GM18499 (cell line): ENCODE data around the gene EMC6.

Source experiments
- ATAC-seq: cut with Tn5 transposase; IDR thresholded peaks from one replicate; pipeline ENCODE4 v1.9.1; 2021; ENCODE audit warnings: moderate number of reproducible peaks; ENCODE audit not compliant: insufficient read depth, unreplicated experiment

The EMC6 gene

DNA sequence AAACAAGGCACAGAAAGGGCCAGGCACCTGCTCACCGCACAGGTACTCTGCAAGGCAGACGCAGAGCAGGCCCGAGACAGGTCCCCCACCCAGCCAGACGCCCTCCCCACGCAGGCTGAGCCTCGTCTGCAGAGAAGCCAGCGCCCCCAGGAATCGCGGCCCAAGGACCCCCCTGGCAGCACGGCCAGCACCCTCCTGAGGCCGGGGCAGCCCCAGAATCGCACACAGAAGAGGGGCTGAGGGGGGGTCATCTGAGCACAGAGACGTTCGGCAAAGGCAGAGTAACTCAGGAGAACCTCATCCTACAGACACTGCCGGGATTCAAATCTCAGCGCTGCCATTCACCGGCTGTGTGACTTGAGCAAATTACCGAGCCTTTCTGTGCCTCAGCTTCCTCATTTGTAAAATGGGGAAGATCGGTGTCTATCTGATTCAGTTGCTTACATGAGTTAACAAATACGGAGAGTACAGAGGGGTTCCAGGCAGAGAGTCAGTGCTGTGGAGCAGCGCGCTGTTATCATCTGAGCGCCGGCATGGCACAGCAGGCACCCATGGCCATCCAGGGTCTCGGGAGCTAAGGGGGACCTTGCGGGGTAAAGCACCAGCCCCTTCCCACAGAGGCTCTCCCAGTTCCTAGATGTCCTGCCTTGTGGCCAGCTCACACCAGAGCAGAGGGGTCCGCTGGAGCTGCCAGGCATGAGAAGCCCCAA, 10.4 kb downstream of the EMC6 start:
- ATAC-seq: no peak

DNA sequence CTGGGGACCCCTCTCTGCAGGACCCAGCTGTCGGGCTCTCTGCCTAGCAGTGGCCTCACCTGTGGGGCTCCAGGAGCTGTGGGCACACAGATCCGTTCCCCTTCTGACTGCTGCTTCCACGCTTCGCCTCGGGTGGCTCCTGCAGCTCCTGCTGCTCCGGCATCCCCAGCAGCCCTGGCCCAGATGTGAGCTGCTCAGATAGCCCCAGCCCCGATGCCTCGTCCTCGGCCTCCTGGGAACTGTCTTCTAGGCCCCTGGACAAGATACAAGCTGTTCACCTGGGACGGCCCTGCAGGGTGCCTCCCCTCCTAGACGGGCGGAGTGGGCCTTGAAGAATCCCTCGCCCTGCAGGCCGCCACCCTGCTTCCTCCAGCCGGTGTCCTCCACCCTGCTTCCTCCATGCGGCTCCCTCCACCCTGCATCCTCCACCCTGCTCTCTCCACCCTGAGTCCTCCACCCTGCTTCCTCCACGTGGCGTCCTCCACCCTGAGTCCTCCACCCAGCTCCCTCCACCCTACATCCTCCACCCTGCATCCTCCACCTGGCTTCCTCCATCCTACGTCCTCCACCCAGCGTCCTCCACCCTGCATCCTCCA, 11.0 kb downstream of the EMC6 start:
- ATAC-seq: no peak

DNA sequence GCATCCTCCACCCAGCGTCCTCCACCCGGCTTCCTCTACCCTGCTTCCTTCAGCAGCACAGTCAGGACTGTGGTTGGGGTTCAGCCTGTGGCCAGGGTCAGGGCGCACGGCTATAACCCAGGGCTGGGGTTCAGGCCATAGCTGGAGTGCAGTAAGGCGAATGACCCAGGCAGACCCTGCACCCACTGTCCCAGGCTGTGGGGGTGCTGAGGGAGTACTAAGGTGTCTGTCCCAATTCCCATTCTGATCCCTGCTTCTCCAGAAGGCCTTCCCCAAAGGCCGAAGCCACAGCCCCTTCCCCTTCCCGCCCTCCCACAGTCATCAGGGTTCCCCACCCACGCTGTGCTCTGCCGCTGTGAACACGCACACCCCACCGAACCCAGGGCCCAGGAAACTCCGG, 12.4 kb downstream of the EMC6 start:
- no peak for ATAC-seq

DNA sequence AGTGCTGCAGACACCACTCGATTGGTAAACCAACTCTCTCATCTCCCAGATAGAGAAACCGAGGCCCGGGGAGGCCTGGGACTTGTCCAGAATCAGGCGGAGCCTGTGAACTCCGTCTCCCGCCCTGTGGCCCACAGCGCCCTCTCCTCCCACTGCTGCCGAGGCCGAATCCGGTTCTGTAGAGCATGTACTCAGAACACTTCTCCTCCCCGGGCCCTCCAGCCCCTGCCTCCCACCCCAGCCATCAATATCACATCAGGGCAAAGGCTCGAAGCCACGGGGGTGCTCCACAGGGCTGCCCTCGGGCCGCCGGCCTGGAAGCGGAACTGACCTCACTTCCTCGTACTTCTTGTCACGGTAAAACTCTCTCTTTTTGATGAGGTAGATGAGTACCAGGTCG, 13.0 kb downstream of the EMC6 start:
- no peak for ATAC-seq

DNA sequence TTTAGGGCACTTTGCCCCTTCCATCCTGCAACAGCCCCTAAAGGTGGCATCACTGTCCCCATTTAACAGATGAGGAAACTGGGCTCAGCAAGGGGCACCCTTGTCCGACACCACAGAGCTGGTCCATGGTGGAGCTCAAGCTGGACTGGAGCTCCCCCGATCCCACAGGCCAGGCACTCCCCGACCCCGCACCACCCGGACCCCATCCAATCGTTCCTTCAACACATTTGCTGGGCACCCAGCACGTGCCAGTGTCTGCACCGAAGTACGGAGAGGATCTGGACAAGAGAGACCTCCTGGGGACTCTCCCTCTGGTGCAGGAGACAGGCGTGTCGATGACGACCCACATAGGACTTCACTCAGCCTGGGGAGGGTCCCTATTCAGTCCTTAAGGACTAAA, 13.4 kb downstream of the EMC6 start:
- ATAC-seq: no peak

DNA sequence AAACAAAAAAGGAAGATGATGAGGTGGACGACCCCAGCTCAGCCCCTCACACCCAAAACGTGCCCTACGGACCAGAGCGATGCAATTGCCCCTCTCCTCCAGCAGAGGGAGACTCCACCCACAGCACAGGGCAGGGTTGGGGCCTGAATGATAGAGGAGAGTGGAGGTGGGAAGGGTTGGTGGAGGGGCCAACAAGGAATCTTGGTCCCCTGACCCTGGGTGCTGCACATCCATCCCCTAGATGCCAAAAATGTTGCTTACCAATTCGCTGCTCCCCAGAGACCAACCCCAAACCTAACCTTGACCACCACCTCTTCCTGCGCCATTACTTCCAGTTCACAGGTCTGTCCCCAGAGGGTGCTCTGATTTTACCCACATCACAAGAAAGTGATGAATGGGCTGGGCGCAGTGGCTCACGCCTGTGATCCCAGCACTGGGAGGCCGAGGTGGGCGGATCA, 14.5 kb downstream of the EMC6 start:
- no peak for ATAC-seq

DNA sequence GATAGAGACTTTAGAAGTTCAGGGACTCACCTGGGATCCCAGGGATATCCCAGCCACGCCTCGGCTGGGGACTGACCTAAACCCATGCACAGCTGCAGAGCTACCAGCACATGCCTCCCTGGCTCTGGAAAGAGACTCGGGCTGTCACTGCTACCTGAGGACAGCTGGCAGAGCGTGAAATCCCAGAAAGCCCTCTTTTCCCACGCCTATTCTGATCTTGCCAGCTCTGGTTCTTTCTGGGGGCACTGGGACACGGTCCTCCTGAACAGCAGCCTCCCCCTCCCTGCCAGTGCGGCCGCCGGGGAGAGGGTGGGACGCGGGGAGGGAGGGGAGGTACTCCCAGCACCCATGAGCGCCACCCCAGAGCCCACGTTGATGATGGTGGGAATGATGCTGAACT, 16.6 kb downstream of the EMC6 start:
- no peak for ATAC-seq

DNA sequence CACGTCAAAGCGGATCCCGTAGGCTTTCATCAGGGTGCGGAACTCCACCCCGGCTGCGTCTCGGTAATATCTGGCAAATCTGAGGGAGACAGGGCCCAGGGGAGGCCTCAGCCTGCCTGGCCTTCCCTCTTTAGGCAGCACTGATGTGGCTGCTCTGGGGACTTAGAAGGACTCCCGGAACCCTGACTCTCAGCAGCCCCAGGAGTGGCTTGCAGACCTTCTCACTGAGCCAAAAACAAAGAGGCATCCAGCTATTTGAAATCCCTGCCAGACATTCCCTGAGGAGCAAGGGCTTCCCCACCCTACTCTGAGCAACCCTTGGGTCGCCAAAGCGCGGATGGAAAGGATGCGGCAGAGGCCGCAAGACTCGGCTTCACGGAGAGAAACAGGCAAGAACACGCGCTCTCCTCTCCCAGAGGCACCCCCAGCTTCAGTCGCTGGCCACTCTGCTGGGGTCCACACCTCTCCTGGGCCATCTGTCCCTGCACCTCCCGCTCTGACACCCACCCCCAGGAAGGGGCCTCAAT, 19.5 kb downstream of the EMC6 start:
- no peak for ATAC-seq

DNA sequence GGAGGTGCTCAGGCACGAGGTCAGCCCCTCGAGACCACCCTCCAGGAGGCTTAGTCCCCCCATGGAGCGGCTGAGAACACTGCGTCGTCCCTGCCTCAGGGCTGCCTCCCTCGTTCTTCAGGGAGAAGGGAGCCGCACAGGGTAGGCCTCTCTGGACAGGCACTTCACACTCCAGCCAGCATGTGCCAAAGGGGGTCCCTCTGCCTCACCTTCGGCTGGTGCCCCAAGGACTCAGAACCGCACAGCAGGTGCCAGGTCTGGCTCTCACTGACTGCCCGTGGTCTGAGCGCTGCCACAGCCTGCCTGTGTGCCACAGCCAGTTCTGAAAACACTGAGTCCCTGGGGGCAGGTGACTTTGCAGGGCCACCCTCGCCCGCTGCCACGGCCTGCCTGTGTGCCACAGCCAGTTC, 20.2 kb downstream of the EMC6 start:
- ATAC-seq: no peak

DNA sequence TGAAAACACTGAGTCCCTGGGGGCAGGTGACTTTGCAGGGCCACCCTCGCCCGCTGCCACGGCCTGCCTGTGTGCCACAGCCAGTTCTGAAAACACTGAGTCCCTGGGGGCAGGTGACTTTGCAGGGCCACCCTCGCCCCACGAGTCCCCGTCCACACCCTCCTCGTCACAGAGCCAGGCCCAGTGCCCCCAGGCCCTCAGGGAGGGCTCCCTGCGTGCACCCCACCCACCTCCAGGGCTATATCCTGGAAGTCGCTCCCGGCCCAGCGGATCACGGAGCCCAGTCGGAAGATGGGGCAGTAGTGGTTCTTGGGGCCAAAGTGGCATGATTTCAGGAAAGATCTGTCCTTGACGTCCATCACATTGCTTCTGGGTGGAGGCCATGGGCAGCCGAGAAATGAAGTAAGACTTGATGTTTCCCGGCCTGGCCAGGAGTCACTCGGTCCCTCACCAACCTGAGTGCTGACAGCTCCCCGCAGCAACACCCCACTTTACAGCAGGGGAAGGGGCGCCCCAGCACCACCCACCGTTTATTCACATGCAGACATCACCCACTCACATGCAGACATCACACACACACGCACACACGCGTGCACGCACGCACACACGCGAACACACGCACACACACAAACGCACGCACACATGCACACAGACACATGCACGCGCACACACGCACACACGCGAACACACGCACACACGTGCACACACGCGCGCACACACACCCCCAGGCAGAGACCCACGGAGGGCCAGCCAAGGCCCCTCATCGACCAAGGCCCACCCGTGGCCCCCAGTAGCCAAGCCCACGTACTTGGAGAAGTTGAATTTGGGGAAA, 20.9 kb downstream of the EMC6 start:
- no peak for ATAC-seq

DNA sequence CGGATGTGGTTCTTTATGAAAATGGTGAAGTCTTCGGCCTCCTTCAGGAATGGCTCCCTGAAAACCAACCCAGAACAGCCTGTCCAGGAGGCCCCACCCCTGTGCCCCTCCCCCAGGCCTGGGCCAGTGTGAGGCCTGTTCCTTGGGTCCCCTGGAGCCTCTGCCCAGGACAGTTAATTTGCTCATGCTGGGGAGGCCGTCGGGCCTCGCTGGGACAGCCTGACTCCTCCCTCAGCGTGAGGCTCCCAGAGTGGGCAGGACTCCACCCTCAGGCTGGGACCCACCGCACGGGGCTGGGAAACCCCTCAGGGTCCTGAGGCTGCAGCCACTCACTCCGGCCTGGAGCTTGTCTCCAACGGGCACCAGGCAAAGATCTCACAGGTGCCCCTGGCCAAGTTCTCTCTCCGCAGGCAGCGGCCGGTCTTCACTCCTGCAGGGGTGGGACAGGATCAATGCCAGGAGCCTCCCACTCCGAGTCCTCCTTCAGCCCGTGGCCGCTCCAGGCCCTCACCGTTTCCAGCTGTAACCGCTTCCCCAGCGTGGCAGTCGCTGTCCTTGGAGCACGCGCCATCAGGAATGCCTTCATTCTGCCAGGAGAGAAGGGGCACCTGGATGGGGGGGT, 21.6 kb downstream of the EMC6 start:
- no peak for ATAC-seq

DNA sequence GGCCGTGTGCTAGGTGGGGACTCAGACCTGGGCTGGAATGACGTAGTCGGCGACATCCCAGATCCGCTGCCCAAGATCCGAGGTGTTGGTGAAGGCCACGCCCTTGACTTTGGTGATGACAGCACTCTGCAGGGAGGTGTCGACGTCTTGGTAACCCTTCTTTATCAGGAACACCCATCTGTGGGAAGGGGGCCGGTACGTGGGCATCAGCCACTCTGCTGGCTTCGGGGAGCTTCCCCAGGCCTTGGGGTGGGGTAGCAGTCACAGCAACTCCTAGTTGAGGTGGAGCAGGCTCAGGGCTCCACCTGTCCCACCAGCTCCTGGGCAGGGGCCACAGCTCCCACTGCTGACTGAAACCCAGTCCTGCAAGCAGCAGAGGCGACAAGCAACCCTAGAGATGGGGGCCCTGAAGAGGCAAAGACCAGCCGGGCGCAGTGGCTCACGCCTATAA, 23.0 kb downstream of the EMC6 start:
- ATAC-seq: no peak

DNA sequence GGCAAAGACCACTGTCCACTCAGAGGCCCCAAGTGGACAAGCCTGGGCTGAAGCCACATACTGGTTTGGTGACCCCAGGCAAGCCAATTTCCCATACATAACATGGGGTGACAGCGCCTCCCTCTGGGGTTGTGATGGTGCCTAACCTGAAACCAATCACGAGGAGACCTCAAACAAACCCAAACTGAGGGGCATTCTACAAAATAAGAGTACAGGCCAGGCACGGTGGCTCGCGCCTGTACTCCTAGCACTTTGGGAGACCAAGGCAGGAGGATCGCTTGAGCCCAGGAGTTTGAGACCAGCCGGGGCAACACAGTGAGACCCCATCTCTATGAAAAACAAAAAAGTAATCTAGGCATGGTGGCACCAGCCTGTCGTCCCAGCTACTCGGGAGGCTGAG, 23.7 kb downstream of the EMC6 start:
- no peak for ATAC-seq

DNA sequence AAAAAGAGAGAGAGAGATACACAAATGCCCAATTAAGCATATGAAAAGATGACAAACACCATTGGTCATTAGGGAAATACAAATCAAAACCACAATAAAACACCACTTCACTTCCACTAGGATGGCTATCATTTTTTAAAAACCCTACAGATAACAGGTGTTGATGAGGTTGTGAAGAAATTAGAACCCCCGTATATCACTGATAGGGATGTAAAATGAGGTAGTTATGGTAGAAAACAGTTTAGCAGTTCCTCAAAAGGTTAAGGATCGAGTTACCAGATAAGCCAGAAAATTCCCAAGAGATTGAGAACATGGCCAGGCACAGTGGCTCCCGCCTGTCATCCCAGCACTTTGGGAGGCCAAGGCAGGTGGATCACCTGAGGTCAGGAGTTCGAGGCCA, 24.5 kb downstream of the EMC6 start:
- no peak for ATAC-seq

DNA sequence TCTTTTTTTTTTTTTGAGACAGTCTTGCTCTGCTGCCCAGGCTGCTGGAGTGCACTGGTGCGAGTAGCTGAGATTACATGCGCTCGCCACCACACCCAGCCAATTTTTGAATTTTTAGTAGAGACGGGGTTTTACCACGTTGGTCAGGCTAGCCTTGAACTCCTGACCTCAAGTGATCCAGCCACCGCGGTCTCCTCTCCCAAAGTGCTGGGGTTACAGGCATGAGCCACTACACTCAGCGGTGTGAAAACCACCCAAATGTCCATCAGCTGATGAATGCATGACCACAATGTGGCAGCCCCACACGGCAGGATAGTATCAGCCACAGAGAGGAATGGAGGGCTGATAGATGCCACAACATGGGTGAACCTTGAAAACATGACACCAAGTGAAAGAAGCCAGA, 25.2 kb downstream of the EMC6 start:
- peak; percentile 52 for ATAC-seq

DNA sequence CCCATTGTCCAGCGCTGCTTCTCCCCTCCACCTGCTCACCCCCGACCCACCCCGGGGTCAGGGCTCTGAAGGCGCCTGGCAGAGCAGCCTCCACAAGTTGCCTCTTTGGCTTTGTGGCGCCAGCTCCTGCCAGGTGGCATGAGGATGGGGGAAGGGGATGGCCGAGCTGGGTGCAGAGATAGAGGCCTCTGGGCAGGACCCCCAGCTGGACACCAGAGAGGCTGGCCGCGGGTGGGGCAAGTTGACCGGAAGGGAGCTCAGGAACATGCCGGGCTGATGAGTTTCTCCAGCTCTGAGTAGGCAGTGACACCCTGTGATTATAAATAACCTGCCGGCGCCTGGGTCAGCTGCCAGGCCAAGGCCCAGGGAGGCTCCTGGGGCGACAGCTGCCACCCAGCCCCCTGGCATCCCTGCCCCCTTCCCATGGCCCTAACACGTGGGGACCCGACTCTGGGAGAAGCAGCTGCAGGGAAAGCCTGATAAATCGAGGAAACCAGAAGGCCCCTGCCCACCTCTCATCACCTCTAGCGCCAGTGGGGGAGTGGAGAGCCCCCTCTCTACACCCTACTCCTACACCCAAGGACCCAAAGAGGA, 26.6 kb downstream of the EMC6 start:
- ATAC-seq: no peak

DNA sequence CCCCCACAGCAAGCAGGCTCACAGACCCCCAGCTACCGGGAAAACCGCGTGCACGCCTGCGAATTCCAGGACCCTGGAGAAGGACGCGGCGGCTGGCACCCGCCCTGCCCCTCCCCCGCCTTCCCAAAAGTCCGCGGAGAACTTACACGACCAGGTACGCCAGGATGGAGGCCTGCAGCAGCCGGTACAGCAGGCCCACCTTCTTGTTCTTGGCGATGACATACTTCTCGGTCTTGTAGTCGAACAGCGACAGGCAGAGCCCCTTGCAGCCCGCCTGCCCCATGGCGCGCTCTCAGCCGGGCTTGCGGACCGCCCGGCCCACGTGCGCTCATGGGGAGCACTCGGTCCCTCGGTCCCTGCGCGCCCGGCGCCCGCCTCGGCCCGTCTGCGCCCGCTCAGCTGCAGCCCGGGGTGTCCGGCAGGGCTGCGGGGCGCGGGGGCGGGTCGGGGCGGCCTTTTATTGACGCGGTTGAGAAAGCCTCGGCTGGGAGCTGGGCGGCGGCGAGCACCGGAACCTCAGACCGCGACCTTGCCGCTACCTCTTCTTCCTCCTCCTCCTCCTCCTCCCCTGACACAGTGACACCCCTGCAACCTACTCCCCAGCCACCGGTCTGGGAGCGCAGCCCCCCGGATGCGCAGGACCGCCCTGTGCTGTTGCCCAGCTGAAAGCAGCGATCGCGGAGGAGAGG, 27.3 kb downstream of the EMC6 start, which contains the start of gene P2RX5:
Gene P2RX5, minus strand, starts transcription at position 433 of the 689 bp plus-strand sequence. Its CDS starts 150 bp downstream, at position 283.
- ATAC-seq: no peak

DNA sequence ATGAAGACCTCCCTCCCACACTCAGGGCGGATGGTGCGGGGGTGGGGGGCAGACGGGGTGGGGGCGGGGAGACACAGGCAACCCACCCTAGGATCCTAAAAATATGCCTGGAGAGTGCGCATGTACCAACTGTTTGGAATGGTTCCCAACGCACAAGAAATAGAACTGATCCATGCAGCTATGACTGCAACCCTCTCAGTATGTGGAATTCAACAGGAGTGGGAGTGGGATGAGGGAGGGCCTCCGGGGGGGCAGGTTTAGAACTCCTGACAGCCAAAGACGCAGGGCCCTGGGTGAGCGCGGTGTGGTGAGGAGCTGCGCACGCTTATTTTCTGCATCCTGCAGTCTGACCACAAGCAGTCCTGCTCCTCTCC, 28.5 kb downstream of the EMC6 start:
- ATAC-seq: no peak

DNA sequence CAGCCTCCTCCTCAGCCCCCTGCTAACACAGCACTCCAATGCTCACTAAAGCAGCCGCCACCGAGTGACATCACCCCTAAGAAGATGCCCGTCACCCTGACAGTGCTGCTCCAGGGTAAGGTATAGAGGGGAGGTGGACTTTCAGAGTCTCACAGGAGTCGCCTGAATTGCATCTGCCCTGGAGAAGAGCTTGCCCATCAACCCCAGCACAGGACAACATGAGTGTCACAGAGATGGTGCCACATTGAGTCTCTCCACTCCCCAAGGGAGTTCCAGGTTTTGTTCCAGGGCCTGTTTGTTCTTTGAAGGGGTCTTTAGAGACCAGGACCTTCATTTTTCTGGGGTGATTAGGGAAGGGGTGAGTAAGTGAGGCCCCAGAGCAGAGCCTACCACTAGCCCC, 29.5 kb downstream of the EMC6 start:
- no peak for ATAC-seq

DNA sequence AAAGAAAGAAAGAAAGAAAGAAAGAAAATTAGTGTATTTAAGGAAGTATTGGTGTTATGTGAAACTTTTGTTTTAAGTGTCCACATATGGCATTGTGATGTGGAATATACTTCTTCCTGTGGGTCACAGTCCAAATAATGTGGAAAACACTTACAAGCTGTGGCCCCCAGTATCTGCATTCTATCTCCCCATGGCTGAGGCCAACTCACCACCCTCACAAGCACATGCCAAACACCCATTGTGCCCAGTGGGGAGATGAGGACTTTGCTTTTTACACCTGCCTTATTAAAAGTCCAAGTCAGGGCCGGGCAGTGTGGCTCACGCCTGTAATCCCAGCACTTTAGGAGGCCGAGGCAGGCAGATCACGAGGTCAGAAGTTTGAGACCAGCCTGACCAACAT, 31.3 kb downstream of the EMC6 start:
- ATAC-seq: no peak
